DOHH2 (cell line): ENCODE measurements around the gene FBXO28.

ENCODE experiments used
- CTCF ChIP-seq: fragments of 200-600 bp; sonication (generic); IDR thresholded peaks from one replicate; pipeline ENCODE4 v1.5.1; 2014; ENCODE audit warnings: antibody characterized with exemption, mild to moderate bottlenecking, low read depth, low read length; ENCODE audit not compliant: poor library complexity, severe bottlenecking
- EZH2phosphoT487 ChIP-seq: fragments of 200-600 bp; sonication (generic); IDR thresholded peaks from 2 replicates; pipeline ENCODE4 v1.6.1; 2017; ENCODE audit warnings: borderline replicate concordance, mild to moderate bottlenecking, antibody characterized with exemption, low read length, moderate library complexity, mixed read lengths

GRCh38 chr1:224070521-224070920 lies 43.4 kb upstream of the FBXO28 start:
- TF ChIP-seq CTCF (no peak), EZH2phosphoT487 (no peak)
